H1 (cell line): ENCODE measurements around the gene PARD3. TPM values are rescaled to one million over a fixed set of nuclear protein-coding genes. Genes with fewer than 3 reads are reported as not detected.

ENCODE experiments used
- CTCF ChIA-PET: fragments of 300-600 bp; sonication (Branson Sonifier 250); formaldehyde crosslinking; loops from one replicate; lab custom pipeline; 2021; ENCODE audit not compliant: partially characterized antibody; lab: Charles Lee
- POLR2A ChIA-PET: fragments of 300-600 bp; sonication (Branson Sonifier 250); formaldehyde crosslinking; loops from one replicate; lab custom pipeline; 2021; ENCODE audit warnings: inconsistent platforms; ENCODE audit not compliant: partially characterized antibody; lab: Charles Lee
- DNase-seq, 2 experiments: peaks; one replicate each; pipeline versions ENCODE4 v3.0.0 to v3.0.0-alpha.2; 2010 to 2022; ENCODE audit warnings: low spot score in 2 of 2, low read depth in 1 of 2, mixed read lengths in 1 of 2
- FAIRE-seq: peaks from 2 replicates; lab custom pipeline; 2011; peaks lifted over from hg19 to GRCh38; lab: Jason Lieb, UNC
- H2AFZ ChIP-seq: 2 replicates; pipeline ENCODE4 v1.8.1; 2012; ENCODE audit warnings: low read length, inconsistent platforms
- H2AK5ac ChIP-seq: 2 replicates; pipeline ENCODE4 v1.6.1; 2013; ENCODE audit warnings: low read depth, low read length
- H2BK120ac ChIP-seq: replicated peaks from 2 replicates; pipeline ENCODE3; 2013; ENCODE audit warnings: low read depth, low read length, inconsistent platforms
- H2BK12ac ChIP-seq: 2 replicates; pipeline ENCODE4 v1.6.1; 2013; ENCODE audit warnings: low read depth, low read length
- H2BK15ac ChIP-seq: 2 replicates; pipeline ENCODE4 v1.6.1; 2013; ENCODE audit warnings: low read length
- H2BK20ac ChIP-seq: 2 replicates; pipeline ENCODE4 v1.6.1; 2013; ENCODE audit warnings: low read length
- H2BK5ac ChIP-seq: 2 replicates; pipeline ENCODE4 v1.6.1; 2013; ENCODE audit warnings: low read depth, low read length
- H3K14ac ChIP-seq: 2 replicates; pipeline ENCODE4 v1.6.1; 2013; ENCODE audit warnings: inconsistent platforms; ENCODE audit not compliant: insufficient read length
- H3K18ac ChIP-seq: 2 replicates; pipeline ENCODE4 v1.6.1; 2013; ENCODE audit warnings: low read length; ENCODE audit errors: extremely low read depth
- H3K23ac ChIP-seq: 2 replicates; pipeline ENCODE4 v1.6.1; 2013; ENCODE audit warnings: inconsistent platforms; ENCODE audit not compliant: insufficient read length
- H3K23me2 ChIP-seq: 2 replicates; pipeline ENCODE4 v1.6.1; 2013; ENCODE audit warnings: low read depth, low read length
- H3K27ac ChIP-seq: 2 replicates; pipeline ENCODE4 v1.6.1; 2011; ENCODE audit warnings: low read depth, low read length, inconsistent platforms
- H3K27me3 ChIP-seq, 4 experiments: replicated peaks in 1 of 4; 1 replicate in 1 of 4; 2 replicates in 3 of 4; pipeline versions ENCODE4 v1.6.1 to v1.8.1; 2011 to 2013; ENCODE audit warnings: low read length in 3 of 4, mild to moderate bottlenecking in 3 of 4, inconsistent platforms in 2 of 4, mixed read lengths in 2 of 4, moderate library complexity in 1 of 4; ENCODE audit not compliant: control insufficient read depth in 3 of 4, insufficient read depth in 3 of 4; ENCODE audit errors: extremely low read depth in 1 of 4
- H3K36me3 ChIP-seq, 4 experiments: 2 replicates each; pipeline versions ENCODE4 v1.6.1 to v1.8.1; 2011 to 2013; ENCODE audit warnings: mild to moderate bottlenecking in 4 of 4, low read length in 3 of 4, moderate library complexity in 2 of 4, control low read depth in 1 of 4, inconsistent platforms in 1 of 4; ENCODE audit not compliant: insufficient read depth in 4 of 4, control insufficient read depth in 2 of 4
- H3K4ac ChIP-seq: replicated peaks from 2 replicates; pipeline ENCODE3; 2013; ENCODE audit warnings: low read length, low read depth, mixed read lengths, inconsistent platforms; ENCODE audit not compliant: insufficient read length
- H3K4me1 ChIP-seq, 4 experiments: replicated peaks in 1 of 4; 1 replicate in 1 of 4; 2 replicates in 3 of 4; pipeline versions ENCODE4 v1.6.1 to v1.8.1; 2011 to 2013; ENCODE audit warnings: low read length in 3 of 4, inconsistent platforms in 2 of 4, mixed read lengths in 1 of 4; ENCODE audit not compliant: insufficient read depth in 4 of 4, control insufficient read depth in 3 of 4
- H3K4me2 ChIP-seq, 2 experiments: 2 replicates each; pipeline versions ENCODE4 v1.6.1 to v1.8.1; 2011 to 2013; ENCODE audit warnings: low read depth in 2 of 2, low read length in 2 of 2, control low read depth in 1 of 2, inconsistent platforms in 1 of 2, mild to moderate bottlenecking in 1 of 2; ENCODE audit not compliant: insufficient read depth in 1 of 2
- H3K4me3 ChIP-seq, 4 experiments: fragments of 200-600, 300-600 bp in 1 of 4; sonication (generic), shearing (Covaris generic), sonication (Bioruptor Twin) in 1 of 4; 2 replicates each; pipeline versions ENCODE4 v1.5.1 to v1.8.1; 2011 to 2016; ENCODE audit warnings: low read length in 4 of 4, low read depth in 3 of 4, control low read depth in 2 of 4, inconsistent platforms in 2 of 4, mild to moderate bottlenecking in 2 of 4, mixed read lengths in 1 of 4, moderate library complexity in 1 of 4; ENCODE audit not compliant: insufficient read depth in 2 of 4; ENCODE audit errors: extremely low read depth in 1 of 4
- H3K56ac ChIP-seq: replicated peaks from 2 replicates; pipeline ENCODE3; 2013; ENCODE audit warnings: low read depth, mild to moderate bottlenecking, mixed read lengths, low read length, inconsistent platforms; ENCODE audit not compliant: insufficient read length
- H3K79me1 ChIP-seq: 2 replicates; pipeline ENCODE4 v1.6.1; 2013; ENCODE audit warnings: low read depth, low read length, control low read depth
- H3K79me2 ChIP-seq, 2 experiments: 2 replicates each; pipeline versions ENCODE4 v1.6.1 to v1.8.1; 2012 to 2013; ENCODE audit warnings: low read length in 2 of 2, mild to moderate bottlenecking in 2 of 2, inconsistent platforms in 1 of 2; ENCODE audit not compliant: insufficient read depth in 2 of 2, control insufficient read depth in 1 of 2
- H3K9ac ChIP-seq, 4 experiments: replicated peaks in 1 of 4; 1 replicate in 1 of 4; 2 replicates in 3 of 4; pipeline versions ENCODE4 v1.6.1 to v1.8.1; 2011 to 2013; ENCODE audit warnings: low read depth in 3 of 4, low read length in 3 of 4, control low read depth in 2 of 4, mild to moderate bottlenecking in 2 of 4, moderate library complexity in 2 of 4, inconsistent platforms in 1 of 4; ENCODE audit errors: extremely low read depth in 1 of 4
- H3K9me3 ChIP-seq, 2 experiments: 2 replicates each; pipeline versions ENCODE4 v1.6.1 to v1.8.1; 2012 to 2013; ENCODE audit warnings: mild to moderate bottlenecking in 2 of 2, moderate library complexity in 2 of 2, control low read depth in 1 of 2, inconsistent platforms in 1 of 2, low read depth in 1 of 2, low read length in 1 of 2, mixed read lengths in 1 of 2; ENCODE audit not compliant: insufficient read depth in 2 of 2
- H4K20me1 ChIP-seq, 2 experiments: replicated peaks in 1 of 2; 2 replicates each; pipeline versions ENCODE3 to v1.8.1; 2011 to 2013; ENCODE audit warnings: inconsistent platforms in 2 of 2, low read length in 2 of 2, mild to moderate bottlenecking in 1 of 2; ENCODE audit not compliant: insufficient read depth in 2 of 2, control insufficient read depth in 1 of 2
- H4K5ac ChIP-seq: 2 replicates; pipeline ENCODE4 v1.6.1; 2013; ENCODE audit warnings: low read length, low read depth, mixed read lengths, inconsistent platforms; ENCODE audit not compliant: insufficient read length
- H4K8ac ChIP-seq: 2 replicates; pipeline ENCODE4 v1.8.0; 2013; ENCODE audit warnings: mild to moderate bottlenecking, moderate library complexity, low read length, inconsistent platforms; ENCODE audit not compliant: insufficient read depth; ENCODE audit errors: extremely low read depth
- H4K91ac ChIP-seq: replicated peaks from 2 replicates; pipeline ENCODE3; 2013; ENCODE audit warnings: low read length, mixed read lengths, inconsistent platforms; ENCODE audit not compliant: insufficient read length
- GABPA ChIP-seq: IDR thresholded peaks from 2 replicates; pipeline ENCODE4 v1.6.1; 2011; ENCODE audit warnings: mild to moderate bottlenecking, low read length, moderate library complexity, borderline replicate concordance; ENCODE audit not compliant: insufficient read depth
- TEAD4 ChIP-seq: IDR thresholded peaks from 2 replicates; pipeline ENCODE4 v1.6.1; 2012; ENCODE audit warnings: low read depth, low read length, inconsistent platforms, mixed read lengths
- WGBS, 2 experiments: shearing (Covaris generic) in 1 of 2; methylation state at CpG; one replicate each; pipeline versions ENCODE4 v1.1.6 to v1.1.7; 2013 to 2015; ENCODE audit warnings: low lambda C conversion rate in 2 of 2, mixed read lengths in 2 of 2, inconsistent platforms in 1 of 2, low coverage in 1 of 2, missing lambda C conversion rate in 1 of 2; ENCODE audit not compliant: insufficient replicate concordance in 2 of 2, insufficient coverage in 1 of 2, insufficient read length in 1 of 2; ENCODE audit errors: extremely low coverage in 1 of 2, missing lambda C conversion rate in 1 of 2; 5-methylcytosine and 5-hydroxymethylcytosine counted together
- polyA plus RNA-seq, 7 experiments: library from polyadenylated mRNA; depleted of rRNA in 3 of 7; stranded (reverse) in 5 of 7; unstranded in 2 of 7; fragments of >200 nt in 5 of 7; fragments of 200-250 nt in 2 of 7; gene quantifications; 1 replicate in 5 of 7; 2 replicates in 1 of 7; 4 replicates in 1 of 7; pipeline versions ENCODE4 v1.2.1 to v1.2.3, GENCODE V29; 2011 to 2013; ENCODE audit warnings: missing spikeins in 2 of 7, mixed read lengths in 2 of 7
- total RNA-seq: library from RNA; stranded (reverse); fragmentation: NEBNext Ultra II Directional; extraction: Animal tissue kit (Norgen Biotek cat#: 25700); gene quantifications from 2 replicates; pipeline ENCODE4 v1.2.1, GENCODE V29; 2021

PARD3 gene
- total and polyA plus RNA-seq, 2 of the 8 experiments (the other 6 are each of a cell fraction or from before 2014, with no cell fraction given): 19.7 to 49.1 TPM

DNA sequence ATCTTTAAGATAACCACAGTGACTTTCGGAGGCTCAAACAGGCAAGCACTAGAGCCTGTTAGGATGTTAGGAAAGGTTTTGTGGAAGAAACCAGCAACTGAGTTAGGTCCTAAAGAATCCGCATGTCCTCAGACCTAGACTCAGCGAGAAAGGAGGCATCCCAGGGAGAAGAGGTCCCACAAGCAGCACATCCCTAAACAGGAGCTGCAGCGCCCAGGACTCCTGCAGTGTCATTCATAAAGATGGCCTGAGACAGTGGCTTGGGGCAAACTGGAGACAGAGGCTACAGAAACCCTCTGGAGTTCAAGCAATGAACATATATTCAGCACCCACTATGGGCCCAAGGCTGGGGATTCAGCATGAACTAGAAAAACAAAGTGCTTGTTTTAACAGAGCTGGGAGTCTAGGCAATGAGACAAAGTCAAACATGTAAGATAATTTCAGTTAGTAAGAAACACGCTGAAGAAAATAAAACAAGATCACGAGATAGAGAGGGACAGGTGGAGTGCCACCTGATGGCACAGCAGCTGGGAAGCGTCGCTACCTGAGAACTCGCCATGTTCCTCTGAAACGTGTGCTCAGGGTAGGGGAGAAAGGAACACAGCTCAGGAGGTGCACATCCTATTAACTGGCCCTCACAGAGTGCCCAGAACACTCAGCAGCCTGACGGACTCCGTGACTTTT lies 48.1 kb downstream of the PARD3 start:
- Histone ChIP-seq H3K9ac (0 out of 7 replicates have a peak overlapping the region, but pooled peaks of 1 of the 4 experiments have one; percentile 9), H3K79me2 (peaks cover 4 to 96% of the 10 kb centered on the region in 2 experiments; a peak in 3 of 4 replicates), H3K23me2 (no peaks in the 10 kb centered on the region), H2BK12ac (peak overlapping the region; percentile 44; the same call in 1 of the 2 replicates), H3K56ac (no peak overlapping the region), H2BK5ac (no peak overlapping the region), H4K91ac (no peak overlapping the region), H3K4me3 (no peak overlapping the region; a peak in 1 of 8 replicates), H3K4ac (no peak overlapping the region), H3K14ac (no peak overlapping the region), H4K5ac (no peak overlapping the region), H2BK20ac (no peak overlapping the region), H3K9me3 (no peaks in the 10 kb centered on the region), H4K20me1 (peaks cover 10 to 17% of the 10 kb centered on the region in 2 experiments), H4K8ac (no peak overlapping the region), H3K18ac (no peak overlapping the region), H3K36me3 (no peaks in the 10 kb centered on the region), H3K27me3 (no peaks in the 10 kb centered on the region), H2BK120ac (no peak overlapping the region), H3K4me2 (peak overlapping the region in 1 of 2 experiments; percentile 34; a peak in 1 of 4 replicates), H2BK15ac (peak overlapping the region; percentile 53; the same call in 1 of the 2 replicates), H3K79me1 (peaks cover 20% of the 10 kb centered on the region), H2AFZ (no peak overlapping the region), H3K4me1 (peaks cover 7 to 23% (median 14%) of the 10 kb centered on the region in 4 experiments), H3K23ac (no peak overlapping the region), H3K27ac (no peak overlapping the region), H2AK5ac (peak overlapping the region; percentile 55; the same call in 1 of the 2 replicates)
- DNase-seq (no peak), FAIRE-seq (no peak)
- ChIA-PET POLR2A (interaction anchor here (0.7 kb wide), 1 partner anchor 48 kb away, joined by 3 read pairs; the partner anchor contains the start of gene PARD3), CTCF (interaction anchor here (0.6 to 6.1 kb wide), 3 partner anchors 27 to 44 kb away, joined by 3 to 31 read pairs (median 3); no protein-coding TSS in a partner anchor)
- TF ChIP-seq GABPA: no peak
- TF ChIP-seq TEAD4: no peak
- WGBS, 2 experiments: 68% methylated on average over 12 of the region's 12 CpGs; no CpG with 5 or more reads in 1 of the 2 experiments
